ENCODE measurements around the gene ALPK3. TPM values are rescaled to one million over a fixed set of nuclear protein-coding genes. Genes with fewer than 3 reads are reported as not detected.

ALPK3 gene, protein sequence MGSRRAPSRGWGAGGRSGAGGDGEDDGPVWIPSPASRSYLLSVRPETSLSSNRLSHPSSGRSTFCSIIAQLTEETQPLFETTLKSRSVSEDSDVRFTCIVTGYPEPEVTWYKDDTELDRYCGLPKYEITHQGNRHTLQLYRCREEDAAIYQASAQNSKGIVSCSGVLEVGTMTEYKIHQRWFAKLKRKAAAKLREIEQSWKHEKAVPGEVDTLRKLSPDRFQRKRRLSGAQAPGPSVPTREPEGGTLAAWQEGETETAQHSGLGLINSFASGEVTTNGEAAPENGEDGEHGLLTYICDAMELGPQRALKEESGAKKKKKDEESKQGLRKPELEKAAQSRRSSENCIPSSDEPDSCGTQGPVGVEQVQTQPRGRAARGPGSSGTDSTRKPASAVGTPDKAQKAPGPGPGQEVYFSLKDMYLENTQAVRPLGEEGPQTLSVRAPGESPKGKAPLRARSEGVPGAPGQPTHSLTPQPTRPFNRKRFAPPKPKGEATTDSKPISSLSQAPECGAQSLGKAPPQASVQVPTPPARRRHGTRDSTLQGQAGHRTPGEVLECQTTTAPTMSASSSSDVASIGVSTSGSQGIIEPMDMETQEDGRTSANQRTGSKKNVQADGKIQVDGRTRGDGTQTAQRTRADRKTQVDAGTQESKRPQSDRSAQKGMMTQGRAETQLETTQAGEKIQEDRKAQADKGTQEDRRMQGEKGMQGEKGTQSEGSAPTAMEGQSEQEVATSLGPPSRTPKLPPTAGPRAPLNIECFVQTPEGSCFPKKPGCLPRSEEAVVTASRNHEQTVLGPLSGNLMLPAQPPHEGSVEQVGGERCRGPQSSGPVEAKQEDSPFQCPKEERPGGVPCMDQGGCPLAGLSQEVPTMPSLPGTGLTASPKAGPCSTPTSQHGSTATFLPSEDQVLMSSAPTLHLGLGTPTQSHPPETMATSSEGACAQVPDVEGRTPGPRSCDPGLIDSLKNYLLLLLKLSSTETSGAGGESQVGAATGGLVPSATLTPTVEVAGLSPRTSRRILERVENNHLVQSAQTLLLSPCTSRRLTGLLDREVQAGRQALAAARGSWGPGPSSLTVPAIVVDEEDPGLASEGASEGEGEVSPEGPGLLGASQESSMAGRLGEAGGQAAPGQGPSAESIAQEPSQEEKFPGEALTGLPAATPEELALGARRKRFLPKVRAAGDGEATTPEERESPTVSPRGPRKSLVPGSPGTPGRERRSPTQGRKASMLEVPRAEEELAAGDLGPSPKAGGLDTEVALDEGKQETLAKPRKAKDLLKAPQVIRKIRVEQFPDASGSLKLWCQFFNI (N-terminal part only)
- total RNA-seq = 10 to 100 TPM in 1 of 2 donors, 1 to 10 TPM in 1; 7.8 to 15.8 TPM

DNA sequence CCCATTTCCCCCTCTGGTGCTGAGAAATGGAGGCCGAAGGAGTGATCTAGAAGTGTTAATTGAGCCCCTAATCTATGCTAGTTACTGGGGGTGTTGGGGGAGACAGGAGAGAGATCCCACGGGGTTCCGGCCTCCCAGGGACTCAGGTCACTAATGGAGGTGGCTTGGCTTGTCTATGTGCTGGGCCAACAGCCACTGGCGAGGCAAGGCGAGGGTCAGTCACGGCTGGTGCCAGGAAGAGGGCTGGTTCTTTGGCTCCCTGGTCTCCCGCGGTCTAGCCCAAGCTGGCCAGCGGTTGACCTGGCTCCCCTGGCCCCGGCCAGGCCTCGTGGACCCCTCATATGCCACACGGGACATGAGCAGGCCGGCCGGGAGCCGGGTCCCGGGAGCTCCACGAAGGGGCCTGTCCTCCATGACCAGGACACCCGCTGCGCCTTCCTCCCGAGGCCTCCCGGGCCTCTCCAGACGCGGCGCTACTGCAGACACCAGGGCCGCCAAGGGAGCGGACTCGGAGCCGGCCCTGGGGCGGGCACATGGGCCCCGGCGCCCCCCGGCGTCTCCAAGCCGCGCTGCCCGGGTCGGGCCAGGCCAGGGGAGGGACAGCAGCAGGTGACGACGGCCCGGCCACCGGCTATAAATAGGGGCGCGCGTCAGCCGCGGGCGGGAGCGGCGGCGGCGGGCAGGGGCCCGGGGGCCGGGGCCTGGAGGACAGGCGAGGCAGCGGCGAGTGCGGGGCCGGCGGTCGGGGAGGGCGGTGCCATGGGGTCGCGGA is at the start of gene ALPK3:
Gene ALPK3, plus strand, starts transcription at position 663 of the 772 bp plus-strand sequence. Its CDS starts 97 bp downstream, at position 760.
- Histone ChIP-seq H3K36me3 (replicated peaks in 1 of 2; ENCODE audit: insufficient read depth in 1 of 2, low read depth in 2 of 2) (no peaks in the 10 kb centered on the region), H3K4me3 (no peak within 1 kb of the TSS), H3K27ac (peak within 1 kb of the TSS; percentile 76 to 82 (median 79)), H3K4me1 (peaks cover 28% of the 10 kb centered on the region), H3K9me3 (no peaks in the 10 kb centered on the region), H3K27me3 (no peaks in the 10 kb centered on the region)
- intact Hi-C loops (cut with DNase I) = no loop called here
- TF ChIP-seq, protein P1, sequence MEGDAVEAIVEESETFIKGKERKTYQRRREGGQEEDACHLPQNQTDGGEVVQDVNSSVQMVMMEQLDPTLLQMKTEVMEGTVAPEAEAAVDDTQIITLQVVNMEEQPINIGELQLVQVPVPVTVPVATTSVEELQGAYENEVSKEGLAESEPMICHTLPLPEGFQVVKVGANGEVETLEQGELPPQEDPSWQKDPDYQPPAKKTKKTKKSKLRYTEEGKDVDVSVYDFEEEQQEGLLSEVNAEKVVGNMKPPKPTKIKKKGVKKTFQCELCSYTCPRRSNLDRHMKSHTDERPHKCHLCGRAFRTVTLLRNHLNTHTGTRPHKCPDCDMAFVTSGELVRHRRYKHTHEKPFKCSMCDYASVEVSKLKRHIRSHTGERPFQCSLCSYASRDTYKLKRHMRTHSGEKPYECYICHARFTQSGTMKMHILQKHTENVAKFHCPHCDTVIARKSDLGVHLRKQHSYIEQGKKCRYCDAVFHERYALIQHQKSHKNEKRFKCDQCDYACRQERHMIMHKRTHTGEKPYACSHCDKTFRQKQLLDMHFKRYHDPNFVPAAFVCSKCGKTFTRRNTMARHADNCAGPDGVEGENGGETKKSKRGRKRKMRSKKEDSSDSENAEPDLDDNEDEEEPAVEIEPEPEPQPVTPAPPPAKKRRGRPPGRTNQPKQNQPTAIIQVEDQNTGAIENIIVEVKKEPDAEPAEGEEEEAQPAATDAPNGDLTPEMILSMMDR (IDR thresholded peaks at IDR 0.05) = peak in 2 of 7 experiments; percentile 10 to 53
- peak in 1 of 3 donors; percentile 26 for TF ChIP-seq POLR2A (IDR thresholded peaks at IDR 0.05)
- 28 to 98% methylated on average over 6 to 55 of the region's 63 CpGs for WGBS, 2 donors
- DNase-seq (peak; percentile 65 to 83 (median 69)), ATAC-seq (peak; percentile 65)

DNA sequence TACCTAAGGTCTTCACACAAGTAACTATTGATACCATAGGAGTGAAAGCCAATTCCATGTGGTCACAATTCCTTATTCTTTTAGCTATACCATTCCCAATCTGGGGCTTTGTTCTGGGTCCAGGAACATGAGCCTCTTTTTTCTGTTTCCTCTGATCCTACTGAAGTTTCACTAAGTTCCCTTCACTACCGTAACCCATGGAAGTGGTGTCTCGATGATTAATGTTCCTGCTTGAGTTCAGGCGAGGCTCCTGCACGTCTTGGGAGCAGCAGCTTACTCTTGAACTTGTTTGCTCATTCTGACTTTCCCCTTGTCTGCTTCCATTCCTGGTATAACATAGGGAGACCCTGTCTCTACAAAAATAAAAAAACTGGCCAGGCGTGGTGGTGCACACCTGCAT is 45.1 kb upstream of the ALPK3 start:
- ATAC-seq = no peak
- no peak for DNase-seq
- 58 to 80% methylated on average over 5 of the region's 5 CpGs for whole genome bisulfite sequencing, 2 donors

DNA sequence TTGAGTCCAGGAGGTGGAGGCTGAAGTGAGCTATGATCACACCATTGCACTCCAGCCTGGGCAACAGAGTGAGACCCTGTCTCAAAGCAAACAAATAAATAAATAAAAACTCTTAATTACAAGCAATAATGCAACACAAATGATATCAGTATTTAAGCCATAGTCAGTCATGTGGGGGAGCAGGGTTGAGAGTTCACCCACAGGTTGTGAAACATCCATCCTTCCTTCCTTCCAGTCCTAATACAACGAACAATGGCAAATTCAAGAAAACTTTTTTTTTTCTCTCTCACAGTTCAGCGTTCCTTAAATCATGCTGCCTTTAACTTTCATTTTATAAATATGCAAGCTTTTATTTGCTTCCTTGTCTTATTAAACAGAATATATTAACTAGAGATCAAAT is 44.7 kb upstream of the ALPK3 start:
- H3K4me3 ChIP-seq = no peak overlapping the region
- no peak for TF ChIP-seq POLR2A (IDR thresholded peaks at IDR 0.05)
- TF ChIP-seq, protein P1 (IDR thresholded peaks at IDR 0.05) = no peak
- H3K27me3 ChIP-seq = no peaks in the 10 kb centered on the region
- peak overlapping the region in 1 of 4 donors; percentile 20 for H3K27ac ChIP-seq
- H3K4me1 ChIP-seq = peaks cover 19% of the 10 kb centered on the region
- WGBS, 2 donors = 52 to 77% methylated on average over 2 of the region's 2 CpGs
- no peak for DNase-seq
- intact Hi-C loops (cut with DNase I) = no loop called here
- H3K9me3 ChIP-seq = no peaks in the 10 kb centered on the region
- peaks cover 0 to 5% of the 10 kb centered on the region in 2 donors for H3K36me3 ChIP-seq (replicated peaks in 1 of 2; ENCODE audit: insufficient read depth in 1 of 2, low read depth in 2 of 2)
- ATAC-seq = no peak

More for the DNA sequence above, 45.1 kb upstream of the ALPK3 start:
- H3K4me1 ChIP-seq = peaks cover 19% of the 10 kb centered on the region
- H3K9me3 ChIP-seq = no peaks in the 10 kb centered on the region
- H3K27me3 ChIP-seq = no peaks in the 10 kb centered on the region
- intact Hi-C loops (cut with DNase I) = no loop called here
- H3K27ac ChIP-seq = no peak overlapping the region
- no peak for TF ChIP-seq POLR2A (IDR thresholded peaks at IDR 0.05)
- TF ChIP-seq, protein P1 (IDR thresholded peaks at IDR 0.05) = no peak
- H3K36me3 ChIP-seq (replicated peaks in 1 of 2; ENCODE audit: insufficient read depth in 1 of 2, low read depth in 2 of 2) = peaks cover 0 to 5% of the 10 kb centered on the region in 2 donors
- H3K4me3 ChIP-seq = no peak overlapping the region

DNA sequence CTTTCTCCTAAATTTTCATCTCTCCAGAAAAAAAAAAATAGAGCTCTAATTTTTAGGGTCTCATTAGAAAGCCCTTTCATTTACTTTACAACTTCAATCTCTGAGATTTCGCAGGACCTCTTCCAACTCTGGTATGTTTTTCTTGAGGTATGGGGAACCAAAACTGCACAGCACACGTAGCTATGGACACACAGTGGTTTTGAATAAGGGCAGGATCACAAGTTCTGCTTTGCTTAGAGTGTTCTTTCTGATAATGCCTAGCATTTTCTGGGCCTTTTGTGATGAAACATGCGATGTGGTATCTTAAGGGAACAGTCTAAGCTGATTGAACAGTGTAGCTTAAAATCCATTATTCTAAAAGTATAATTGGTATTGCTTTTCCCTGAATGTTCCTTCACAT is 43.4 kb upstream of the ALPK3 start:
- intact Hi-C loops (cut with DNase I) = no loop called here
- H3K27me3 ChIP-seq = no peaks in the 10 kb centered on the region
- H3K4me3 ChIP-seq = no peak overlapping the region
- TF ChIP-seq, protein P1 (IDR thresholded peaks at IDR 0.05) = no peak
- TF ChIP-seq POLR2A (IDR thresholded peaks at IDR 0.05) = no peak
- WGBS, 2 donors = 85 to 90% methylated on average over 3 of the region's 3 CpGs
- H3K9me3 ChIP-seq = no peaks in the 10 kb centered on the region
- H3K27ac ChIP-seq = no peak overlapping the region
- peaks cover 19% of the 10 kb centered on the region for H3K4me1 ChIP-seq
- ATAC-seq (no peak), DNase-seq (no peak)
- peaks cover 0 to 2% of the 10 kb centered on the region in 2 donors for H3K36me3 ChIP-seq (replicated peaks in 1 of 2; ENCODE audit: insufficient read depth in 1 of 2, low read depth in 2 of 2)
